ENCODE measurements around the gene JUP. TPM values are rescaled to one million over a fixed set of nuclear protein-coding genes. Genes with fewer than 3 reads are reported as not detected.

The JUP gene
- total RNA-seq, 1 experiment from 2014 or later: 224 TPM

GRCh38 chr17:41728056-41728455 lies 58.5 kb downstream of the JUP start:
- Histone ChIP-seq H3K4me2 (ENCODE audit: low read length) (no peak overlapping the region), H3K27ac (ENCODE audit: low read depth, low read length) (no peak overlapping the region), H3K9ac (ENCODE audit: low read length) (no peak overlapping the region), H4K20me1 (ENCODE audit: insufficient read depth) (no peaks in the 10 kb centered on the region), H2AFZ (ENCODE audit: low read depth, low read length, poor library complexity, severe bottlenecking) (no peak overlapping the region), H3K36me3 (ENCODE audit: control insufficient read depth in 1 of 2, insufficient read depth in 2 of 2, low read length in 2 of 2) (no peaks in the 10 kb centered on the region), H3K9me3 (ENCODE audit: control insufficient read depth in 1 of 2, insufficient read depth in 1 of 2, low read depth in 1 of 2, low read length in 2 of 2) (no peaks in the 10 kb centered on the region), H3K4me1 (ENCODE audit: control insufficient read depth in 1 of 2, insufficient read depth in 2 of 2, low read length in 2 of 2) (no peaks in the 10 kb centered on the region), H3K79me2 (ENCODE audit: insufficient read depth, low read length) (no peaks in the 10 kb centered on the region), H3K27me3 (ENCODE audit: insufficient read depth, low read length) (no peaks in the 10 kb centered on the region), H3K9me2 (ENCODE audit: insufficient read depth) (no peaks in the 10 kb centered on the region), H3K4me3 (replicated peaks in 1 of 2; ENCODE audit: low read depth in 1 of 2, low read length in 2 of 2) (no peak overlapping the region)
- ChIA-PET RAD21 (ENCODE audit: low non-redundant PET in 1 of 2, low total read pairs in 2 of 2, uncharacterized antibody in 2 of 2, unreplicated experiment in 2 of 2) (interaction anchor here in 1 of 2 experiments (0.7 kb wide), 1 partner anchor 74 kb away, joined by 6 read pairs; no protein-coding TSS in a partner anchor), POLR2A (interaction anchor here (1.2 kb wide), 1 partner anchor 58 kb away, joined by 5 read pairs; the partner anchor contains the start of gene JUP), CTCF (no interaction called here)
- no TSS peak for BruUV-seq (replicated peaks)
- DNase-seq (ENCODE audit: low read depth, low spot score) (no peak), ATAC-seq (no peak)
- intact Hi-C loops (cut with micrococcal nuclease): no loop called here
- TF ChIP-seq POLR2AphosphoS5 (IDR thresholded peaks at IDR 0.05; ENCODE audit: low read depth, low read length) (no peak), CBX3 (IDR thresholded peaks at IDR 0.05; ENCODE audit: low read depth) (no peak), POLR2A (IDR thresholded peaks at IDR 0.05; ENCODE audit: borderline replicate concordance, extremely low read depth, insufficient read depth, insufficient read length) (no peak), RAD21 (IDR thresholded peaks at IDR 0.05; ENCODE audit: low read depth) (no peak), EGR1 (IDR thresholded peaks at IDR 0.05; ENCODE audit: low read depth) (no peak), ZNF274 (IDR thresholded peaks at IDR 0.05; ENCODE audit: low read depth, low read length) (no peak), ATF3 (IDR thresholded peaks at IDR 0.05) (no peak), SP1 (IDR thresholded peaks at IDR 0.05; ENCODE audit: low read depth) (no peak), SIN3A (IDR thresholded peaks at IDR 0.05; ENCODE audit: low read depth) (no peak), ELF1 (IDR thresholded peaks at IDR 0.05; ENCODE audit: borderline replicate concordance, low read depth) (no peak), REST (IDR thresholded peaks at IDR 0.05; ENCODE audit: low read depth) (no peak), MAX (IDR thresholded peaks at IDR 0.05) (no peak), FOSL1 (IDR thresholded peaks at IDR 0.05; ENCODE audit: low read depth) (no peak), SRF (IDR thresholded peaks at IDR 0.05; ENCODE audit: low read depth) (no peak), TCF7L2 (IDR thresholded peaks at IDR 0.05; ENCODE audit: borderline replicate concordance, extremely low read depth, insufficient read depth, insufficient read length) (no peak), EZH2phosphoT487 (IDR thresholded peaks at IDR 0.05; ENCODE audit: borderline replicate concordance) (no peak), CEBPB (IDR thresholded peaks at IDR 0.05; ENCODE audit: low read depth) (no peak), JUND (IDR thresholded peaks at IDR 0.05) (no peak), CTCF (IDR thresholded peaks at IDR 0.05 in 2 of 3, conservative IDR thresholded peaks at IDR 0.05 in 1 of 3; ENCODE audit: borderline replicate concordance in 1 of 3, insufficient read depth in 1 of 3, low read depth in 2 of 3, low read length in 2 of 3) (no peak)

Measured in HCT116 (cell line).